ENCODE results near the gene TDRKH.

GRCh38 chr1:151835596-151835995 is 45.3 kb upstream of the TDRKH start:
- TF ChIP-seq EP300 (IDR thresholded peaks at IDR 0.05) (no peak), CTCF (IDR thresholded peaks at IDR 0.05) (no peak), POLR2A (IDR thresholded peaks at IDR 0.05; ENCODE audit: low read depth) (no peak), POLR2AphosphoS5 (IDR thresholded peaks at IDR 0.05) (no peak)

Data from esophagus muscularis mucosa (tissue), 4 donors.